Coronary artery (tissue), 2 donors: Measurements from ENCODE around the gene C12orf43.

Source experiments
- DNase-seq: peaks from one replicate; pipeline ENCODE4 v3.0.0-alpha.2; 2017; ENCODE audit warnings: low spot score
- H3K27ac ChIP-seq, 2 donors: fragments of 200-600 bp; sonication (generic); one replicate each; pipeline ENCODE4 v1.5.1; 2016 to 2019
- H3K4me3 ChIP-seq: fragments of 200-600 bp; sonication (generic); 2 replicates; pipeline ENCODE4 v1.5.1; 2016; ENCODE audit warnings: mild to moderate bottlenecking, moderate library complexity
- CTCF ChIP-seq: fragments of 200-600 bp; sonication (generic); IDR thresholded peaks from one replicate; pipeline ENCODE4 v1.5.1; 2019; ENCODE audit warnings: antibody characterized with exemption

C12orf43 gene

DNA sequence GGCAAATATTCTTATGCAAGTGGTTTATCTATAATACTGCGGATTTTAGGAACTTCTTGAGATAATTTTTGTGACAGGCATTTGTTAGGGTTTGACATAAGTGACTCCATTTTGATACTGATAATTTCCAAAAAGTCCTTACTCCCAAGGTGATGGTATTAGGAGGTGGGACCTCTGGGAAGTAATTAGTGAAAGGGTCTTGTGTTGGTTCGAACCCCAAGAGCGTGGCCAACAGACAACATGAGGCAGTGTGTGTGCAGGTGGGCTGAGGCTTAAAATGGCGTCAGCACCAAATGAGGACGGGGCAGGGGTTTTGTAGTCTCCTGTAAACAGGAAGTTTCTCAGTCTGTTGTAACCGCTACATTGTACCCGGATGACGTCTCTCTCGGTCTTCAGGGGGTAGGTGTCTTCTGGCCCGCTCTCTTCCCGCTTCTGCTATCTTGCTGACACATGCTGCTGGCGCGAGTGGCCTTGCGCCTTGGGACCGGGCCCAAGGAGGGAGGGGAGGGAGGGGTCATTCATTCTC, 1.7 kb upstream of the C12orf43 start:
- Histone ChIP-seq H3K4me3 (no peak overlapping the region), H3K27ac (no peak overlapping the region)
- no peak for DNase-seq
- TF ChIP-seq CTCF = no peak

DNA sequence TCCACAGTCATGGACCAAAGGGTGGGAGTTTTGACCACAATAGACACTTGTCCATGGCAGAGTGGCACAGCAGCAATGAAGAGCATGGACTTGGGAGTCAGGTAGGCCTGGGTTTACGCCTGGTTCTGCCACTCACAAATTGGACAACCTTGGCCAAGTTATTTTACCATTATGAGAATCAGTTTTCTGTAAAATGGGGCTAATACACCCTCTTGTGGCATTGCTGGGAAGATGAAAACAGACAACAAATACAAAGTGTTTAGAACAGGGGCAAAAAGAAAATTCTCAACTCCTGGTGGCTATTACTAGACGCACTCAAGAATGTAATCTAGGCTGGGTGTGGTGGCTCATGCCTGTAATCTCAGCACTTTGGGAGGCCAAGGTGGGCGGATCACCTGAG, 2.6 kb downstream of the C12orf43 start:
- Histone ChIP-seq H3K4me3 (no peak overlapping the region), H3K27ac (no peak overlapping the region)
- no peak for DNase-seq
- TF ChIP-seq CTCF = no peak

DNA sequence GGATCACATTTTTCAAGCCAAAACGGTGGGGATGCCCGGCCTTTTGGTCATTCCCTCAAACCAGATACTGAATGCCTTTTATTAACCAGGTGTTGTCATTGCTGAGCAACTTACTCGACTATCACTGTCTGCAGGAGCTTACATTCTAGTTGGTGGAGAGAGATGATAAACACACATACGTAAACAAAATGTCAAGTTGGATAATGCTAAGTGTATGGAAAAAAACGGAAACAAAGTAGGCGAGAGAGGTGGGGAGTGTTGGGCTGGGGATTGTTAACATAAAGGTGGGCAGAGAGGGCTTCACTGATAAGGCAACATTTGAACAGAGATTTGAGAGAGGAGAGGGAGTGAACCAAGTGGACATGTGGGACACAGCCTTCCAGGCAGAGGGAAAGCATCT, 4.5 kb downstream of the C12orf43 start:
- DNase-seq = no peak
- H3K27ac ChIP-seq = no peak overlapping the region
- no peak overlapping the region for H3K4me3 ChIP-seq
- no peak for TF ChIP-seq CTCF

GRCh38 chr12:121010860-121011259, 5.4 kb downstream of the C12orf43 start:
- Histone ChIP-seq H3K4me3 (no peak overlapping the region), H3K27ac (no peak overlapping the region)
- no peak for DNase-seq
- no peak for TF ChIP-seq CTCF

DNA sequence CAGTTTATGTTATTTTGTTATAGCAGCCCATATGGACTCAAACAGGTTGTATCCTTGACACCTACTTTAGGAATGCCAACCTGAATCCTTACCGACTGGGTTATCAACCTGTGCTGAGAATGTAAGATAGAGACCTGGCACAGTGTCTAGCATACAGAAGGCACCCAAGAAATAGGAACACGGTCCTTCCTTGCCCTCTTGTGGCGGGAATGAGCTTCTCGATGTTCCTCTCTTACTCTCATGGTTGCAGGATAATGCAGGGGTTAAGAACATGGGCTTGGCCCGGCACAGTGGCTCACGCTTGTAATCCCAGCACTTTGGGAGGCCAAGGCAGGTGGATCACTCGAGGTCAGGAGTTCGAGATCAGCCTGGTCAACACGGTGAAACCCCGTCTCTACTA, 6.5 kb downstream of the C12orf43 start:
- no peak for TF ChIP-seq CTCF
- DNase-seq = no peak
- no peak overlapping the region for H3K27ac ChIP-seq
- H3K4me3 ChIP-seq = no peak overlapping the region

- no peak for TF ChIP-seq CTCF
- no peak for DNase-seq
- no peak overlapping the region for H3K4me3 ChIP-seq
- no peak overlapping the region for H3K27ac ChIP-seq
Observed at GRCh38 chr12:121008347-121009098, 7.8 kb downstream of the C12orf43 start.

- Histone ChIP-seq H3K4me3 (no peak overlapping the region), H3K27ac (no peak overlapping the region)
- DNase-seq = no peak
- no peak for TF ChIP-seq CTCF
Observed at GRCh38 chr12:121005346-121005815, 10.9 kb downstream of the C12orf43 start.
